GM13976 (cell line): ENCODE measurements around the gene SLC26A5.

ENCODE experiments used
- DNase-seq: peaks from one replicate; pipeline ENCODE4 v3.0.0; 2012; ENCODE audit warnings: low spot score
- in situ Hi-C: fragments of 300-500 bp; cut with MboI; formaldehyde crosslinking; loops from one replicate; pipeline ENCODE4 v1.12.0; 2022; ENCODE audit warnings: low sequenced_read_pairs, mixed read lengths, inconsistent platforms; ENCODE audit not compliant: unreplicated experiment
- TF ChIP-seq, protein P1 (sequence below): IDR thresholded peaks from 2 replicates; pipeline ENCODE4 v1.5.1; 2012; ENCODE audit warnings: borderline replicate concordance, mild to moderate bottlenecking; ENCODE audit not compliant: insufficient read depth; ENCODE audit errors: extremely low read depth, missing control alignments, control extremely low read depth

The SLC26A5 gene

GRCh38 chr7:103379270-103379975, 66.6 kb downstream of the SLC26A5 start:
- in situ Hi-C loops, result no loop called here
- TF ChIP-seq, protein P1, sequence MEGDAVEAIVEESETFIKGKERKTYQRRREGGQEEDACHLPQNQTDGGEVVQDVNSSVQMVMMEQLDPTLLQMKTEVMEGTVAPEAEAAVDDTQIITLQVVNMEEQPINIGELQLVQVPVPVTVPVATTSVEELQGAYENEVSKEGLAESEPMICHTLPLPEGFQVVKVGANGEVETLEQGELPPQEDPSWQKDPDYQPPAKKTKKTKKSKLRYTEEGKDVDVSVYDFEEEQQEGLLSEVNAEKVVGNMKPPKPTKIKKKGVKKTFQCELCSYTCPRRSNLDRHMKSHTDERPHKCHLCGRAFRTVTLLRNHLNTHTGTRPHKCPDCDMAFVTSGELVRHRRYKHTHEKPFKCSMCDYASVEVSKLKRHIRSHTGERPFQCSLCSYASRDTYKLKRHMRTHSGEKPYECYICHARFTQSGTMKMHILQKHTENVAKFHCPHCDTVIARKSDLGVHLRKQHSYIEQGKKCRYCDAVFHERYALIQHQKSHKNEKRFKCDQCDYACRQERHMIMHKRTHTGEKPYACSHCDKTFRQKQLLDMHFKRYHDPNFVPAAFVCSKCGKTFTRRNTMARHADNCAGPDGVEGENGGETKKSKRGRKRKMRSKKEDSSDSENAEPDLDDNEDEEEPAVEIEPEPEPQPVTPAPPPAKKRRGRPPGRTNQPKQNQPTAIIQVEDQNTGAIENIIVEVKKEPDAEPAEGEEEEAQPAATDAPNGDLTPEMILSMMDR, result no peak
- DNase-seq, result no peak

DNA sequence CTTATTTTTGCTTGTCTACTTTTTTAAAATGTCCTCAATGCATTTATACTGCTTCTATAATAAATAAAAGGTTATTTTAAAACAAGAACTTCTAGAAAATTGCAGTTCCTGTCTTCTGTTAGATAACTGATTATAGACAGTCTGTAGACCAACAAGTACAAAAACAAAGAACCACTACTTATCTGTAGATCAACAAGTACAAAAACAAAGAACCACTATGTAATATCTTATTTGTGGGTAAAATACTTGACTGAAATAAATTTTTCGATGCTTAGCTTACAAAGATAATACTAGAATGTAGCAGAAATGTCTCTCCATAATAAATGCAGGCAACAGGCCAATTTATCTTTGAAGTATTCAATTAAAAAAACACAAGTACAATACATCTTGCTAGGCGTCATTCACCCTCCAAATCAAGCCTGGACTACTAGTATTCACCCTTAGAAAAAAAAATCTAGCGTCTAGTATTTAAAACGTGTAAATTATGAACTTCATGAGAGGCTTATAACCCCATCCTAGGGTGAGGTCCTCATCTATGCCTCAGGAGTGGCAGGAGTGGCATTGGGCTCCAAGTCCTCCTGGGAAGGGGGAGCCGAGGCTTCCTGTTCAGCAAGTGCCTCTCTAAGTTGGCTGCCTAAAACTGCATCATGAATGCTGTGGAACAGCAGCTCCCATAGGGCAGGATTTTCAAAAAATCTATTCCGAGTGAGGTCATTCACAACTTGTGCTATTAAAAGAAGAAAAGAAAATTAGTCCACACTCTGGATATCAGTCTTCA, 72.0 kb downstream of the SLC26A5 start:
- no peak for DNase-seq
- TF ChIP-seq, protein P1, result no peak
- in situ Hi-C loops, result no loop called here

GRCh38 chr7:103369432-103369831, 76.6 kb downstream of the SLC26A5 start:
- in situ Hi-C loops, result no loop called here
- DNase-seq, result no peak
- TF ChIP-seq, protein P1, result no peak

GRCh38 chr7:103349805-103350204, 96.2 kb downstream of the SLC26A5 start:
- in situ Hi-C loops, result no loop called here
- no peak for DNase-seq
- TF ChIP-seq, protein P1, result no peak

DNA sequence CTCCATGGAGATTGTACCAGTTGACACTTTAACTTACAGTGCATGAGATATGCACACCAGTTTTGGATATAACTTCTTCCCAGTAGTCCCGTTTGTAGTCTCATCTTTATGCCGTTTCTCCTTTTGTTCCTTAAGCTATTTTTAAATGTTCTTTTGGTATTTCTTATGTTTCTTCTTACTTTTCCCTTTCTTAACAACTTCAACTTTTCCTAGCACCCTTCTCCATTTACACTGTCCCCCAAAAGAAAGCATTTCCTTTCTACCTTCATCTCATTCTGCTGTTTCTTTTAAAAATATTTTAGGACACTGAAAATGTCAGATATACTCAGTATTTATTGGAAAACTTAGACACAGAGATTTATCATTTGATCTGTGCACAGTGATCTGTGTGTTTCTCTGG, 97.0 kb downstream of the SLC26A5 start:
- TF ChIP-seq, protein P1, result no peak
- no peak for DNase-seq
- in situ Hi-C loops, result no loop called here

DNA sequence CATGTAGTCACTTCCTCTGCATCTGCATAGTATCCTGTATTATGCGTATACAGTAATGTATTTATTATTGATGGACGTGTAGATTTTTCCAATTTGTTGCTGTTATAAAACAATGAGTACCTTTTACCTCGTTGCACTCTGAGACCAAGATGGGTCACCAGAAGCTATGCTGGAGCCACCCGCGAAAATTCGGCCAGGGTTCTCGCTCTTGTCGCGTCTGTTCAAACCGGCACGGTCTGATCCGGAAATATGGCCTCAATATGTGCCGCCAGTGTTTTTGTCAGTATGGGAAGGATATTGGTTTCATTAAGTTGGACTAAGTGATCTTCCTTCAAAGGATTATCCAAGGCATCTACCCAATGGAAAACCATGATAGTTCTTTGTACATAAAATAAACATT, 97.6 kb downstream of the SLC26A5 start:
- in situ Hi-C loops, result no loop called here
- TF ChIP-seq, protein P1, result no peak
- DNase-seq, result no peak
